ENCODE results near the gene AGBL1. TPM values are rescaled to one million over a fixed set of nuclear protein-coding genes. Genes with fewer than 3 reads are reported as not detected.

Gene AGBL1
- total RNA-seq, 2 donors from 2014 or later: 0.23 to 0.91 TPM

DNA sequence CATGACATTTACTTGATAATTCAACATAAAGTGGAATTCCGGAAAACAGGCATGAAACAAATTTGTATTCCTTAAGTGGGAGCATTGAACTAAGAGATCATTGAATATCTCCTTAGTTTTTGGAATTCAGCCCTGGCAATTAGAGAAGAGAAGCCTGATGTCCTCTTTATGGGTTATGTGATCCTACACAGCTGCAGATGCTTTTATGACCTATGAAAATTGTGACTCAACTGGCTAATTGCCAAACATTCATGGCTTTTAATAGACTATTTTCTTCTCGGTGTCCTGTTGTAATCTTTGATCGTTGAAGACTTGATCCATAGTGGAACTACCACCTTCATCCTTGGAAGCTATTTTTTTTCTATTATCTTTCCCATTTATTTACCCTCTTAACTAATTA lies 46.1 kb downstream of the AGBL1 start:
- no peak overlapping the region for H3K4me3 ChIP-seq
- no peak overlapping the region for H3K27ac ChIP-seq
- H3K9me3 ChIP-seq: no peaks in the 10 kb centered on the region
- WGBS: 33% methylated on average over 3 of the region's 3 CpGs
- no peak for DNase-seq (ENCODE audit: low spot score)
- no peaks in the 10 kb centered on the region for H3K27me3 ChIP-seq (replicated peaks; ENCODE audit: insufficient read depth)
- TF ChIP-seq POLR2A (IDR thresholded peaks at IDR 0.05): no peak
- no peaks in the 10 kb centered on the region for H3K4me1 ChIP-seq (replicated peaks)
- intact Hi-C loops (cut with DNase I): no loop called here
- no peaks in the 10 kb centered on the region for H3K36me3 ChIP-seq

DNA sequence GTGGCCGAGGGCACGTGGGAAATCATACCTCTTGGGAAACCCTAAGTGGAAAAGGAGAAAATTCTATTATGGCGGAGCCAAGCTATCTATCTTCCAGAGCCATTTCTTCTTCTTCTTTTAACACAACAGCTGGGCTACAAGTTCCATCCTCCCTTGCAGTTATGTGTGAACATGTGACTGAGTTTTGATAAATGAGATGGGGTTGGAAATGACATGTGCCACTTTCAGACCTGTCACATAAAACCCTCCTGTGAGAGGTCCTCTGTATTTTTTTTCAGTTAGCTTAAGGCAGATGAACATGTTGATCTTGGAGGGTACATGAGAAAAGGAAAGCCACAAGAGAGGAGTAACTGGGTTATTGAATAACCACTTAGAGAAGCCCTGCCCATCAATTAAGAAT lies 47.9 kb downstream of the AGBL1 start:
- TF ChIP-seq POLR2AphosphoS5 (IDR thresholded peaks at IDR 0.05): no peak
- TF ChIP-seq, protein P1, sequence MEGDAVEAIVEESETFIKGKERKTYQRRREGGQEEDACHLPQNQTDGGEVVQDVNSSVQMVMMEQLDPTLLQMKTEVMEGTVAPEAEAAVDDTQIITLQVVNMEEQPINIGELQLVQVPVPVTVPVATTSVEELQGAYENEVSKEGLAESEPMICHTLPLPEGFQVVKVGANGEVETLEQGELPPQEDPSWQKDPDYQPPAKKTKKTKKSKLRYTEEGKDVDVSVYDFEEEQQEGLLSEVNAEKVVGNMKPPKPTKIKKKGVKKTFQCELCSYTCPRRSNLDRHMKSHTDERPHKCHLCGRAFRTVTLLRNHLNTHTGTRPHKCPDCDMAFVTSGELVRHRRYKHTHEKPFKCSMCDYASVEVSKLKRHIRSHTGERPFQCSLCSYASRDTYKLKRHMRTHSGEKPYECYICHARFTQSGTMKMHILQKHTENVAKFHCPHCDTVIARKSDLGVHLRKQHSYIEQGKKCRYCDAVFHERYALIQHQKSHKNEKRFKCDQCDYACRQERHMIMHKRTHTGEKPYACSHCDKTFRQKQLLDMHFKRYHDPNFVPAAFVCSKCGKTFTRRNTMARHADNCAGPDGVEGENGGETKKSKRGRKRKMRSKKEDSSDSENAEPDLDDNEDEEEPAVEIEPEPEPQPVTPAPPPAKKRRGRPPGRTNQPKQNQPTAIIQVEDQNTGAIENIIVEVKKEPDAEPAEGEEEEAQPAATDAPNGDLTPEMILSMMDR (IDR thresholded peaks at IDR 0.05): no peak
- TF ChIP-seq POLR2A (IDR thresholded peaks at IDR 0.05): no peak
- Histone ChIP-seq H3K4me1 (replicated peaks) (no peaks in the 10 kb centered on the region), H3K27me3 (replicated peaks; ENCODE audit: insufficient read depth) (no peaks in the 10 kb centered on the region), H3K36me3 (no peaks in the 10 kb centered on the region), H3K4me3 (no peak overlapping the region), H3K9me3 (no peaks in the 10 kb centered on the region), H3K27ac (no peak overlapping the region)
- WGBS: 90% methylated on average over 3 of the region's 3 CpGs
- no peak for DNase-seq (ENCODE audit: low spot score)
- intact Hi-C loops (cut with DNase I): no loop called here

DNA sequence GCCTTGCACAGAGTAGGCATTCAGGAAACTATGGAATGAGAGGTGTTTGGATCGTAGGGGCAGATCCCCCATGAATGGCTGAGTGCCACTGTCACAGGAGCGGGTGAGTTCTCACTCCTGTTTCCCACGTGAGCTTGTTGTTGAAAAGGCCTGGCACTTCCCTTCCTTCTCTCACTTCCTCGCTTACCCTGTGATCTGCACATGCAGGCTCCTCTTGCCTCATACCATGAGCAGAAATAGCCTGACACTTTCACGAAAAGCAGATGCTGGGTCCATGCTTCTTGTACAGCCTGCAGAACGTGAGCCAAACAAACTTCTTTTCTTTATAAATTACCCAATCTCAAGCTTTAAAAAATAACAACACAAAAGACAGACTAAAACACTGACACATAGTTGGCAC lies 55.4 kb downstream of the AGBL1 start:
- Histone ChIP-seq H3K27me3 (replicated peaks; ENCODE audit: insufficient read depth) (no peaks in the 10 kb centered on the region), H3K4me3 (no peak overlapping the region), H3K4me1 (replicated peaks) (no peaks in the 10 kb centered on the region), H3K9me3 (no peaks in the 10 kb centered on the region), H3K27ac (no peak overlapping the region), H3K36me3 (no peaks in the 10 kb centered on the region)
- TF ChIP-seq, protein P1 (IDR thresholded peaks at IDR 0.05): no peak
- TF ChIP-seq POLR2A (IDR thresholded peaks at IDR 0.05): no peak
- TF ChIP-seq POLR2AphosphoS5 (IDR thresholded peaks at IDR 0.05): no peak
- DNase-seq (ENCODE audit: low spot score): no peak
- intact Hi-C loops (cut with DNase I): no loop called here
- WGBS: 40% methylated on average over 6 of the region's 6 CpGs

DNA sequence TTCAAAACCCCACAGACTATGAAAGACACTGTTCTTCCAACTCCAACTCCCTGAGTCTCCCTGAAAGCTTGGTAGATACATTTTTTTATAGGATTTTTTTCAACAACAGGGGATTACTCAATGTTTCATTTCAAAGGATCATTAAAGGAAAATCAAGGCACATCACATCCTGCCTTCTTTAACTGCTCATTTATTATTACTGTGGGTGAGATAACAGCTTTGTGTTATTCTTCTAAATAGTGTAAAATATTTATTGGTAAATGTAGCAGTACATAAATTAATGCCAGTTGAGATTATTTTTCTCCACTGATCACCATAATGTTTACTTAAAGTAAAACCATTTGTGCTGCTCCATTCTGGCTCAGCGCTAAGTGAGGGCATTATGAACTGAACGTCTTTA lies 57.2 kb downstream of the AGBL1 start:
- Histone ChIP-seq H3K4me3 (no peak overlapping the region), H3K4me1 (replicated peaks) (no peaks in the 10 kb centered on the region), H3K27me3 (replicated peaks; ENCODE audit: insufficient read depth) (no peaks in the 10 kb centered on the region), H3K36me3 (no peaks in the 10 kb centered on the region), H3K27ac (no peak overlapping the region), H3K9me3 (no peaks in the 10 kb centered on the region)
- TF ChIP-seq, protein P1 (IDR thresholded peaks at IDR 0.05): no peak
- TF ChIP-seq POLR2AphosphoS5 (IDR thresholded peaks at IDR 0.05): no peak
- no peak for TF ChIP-seq POLR2A (IDR thresholded peaks at IDR 0.05)
- intact Hi-C loops (cut with DNase I): no loop called here
- DNase-seq (ENCODE audit: low spot score): no peak
- WGBS: 57% methylated on average over 2 of the region's 2 CpGs

DNA sequence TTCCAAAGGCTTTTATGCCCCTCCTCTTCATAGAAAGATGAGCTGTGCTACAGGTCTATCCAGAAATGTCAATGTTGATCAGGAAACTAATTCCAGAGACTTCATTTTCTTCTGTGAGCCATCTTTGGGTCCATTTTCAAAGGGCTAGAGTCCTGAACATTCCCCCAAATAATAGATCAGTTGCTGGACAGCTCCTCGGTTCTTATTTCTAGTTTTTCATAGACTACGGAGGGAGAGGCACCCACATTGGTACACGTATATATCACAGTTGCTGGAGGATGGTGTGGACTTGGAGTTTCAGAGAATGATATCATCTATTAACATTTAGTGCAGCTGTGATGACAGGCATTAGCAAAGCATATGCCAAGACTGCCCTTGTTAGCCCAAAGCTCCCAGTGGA lies 59.1 kb downstream of the AGBL1 start:
- Histone ChIP-seq H3K27ac (no peak overlapping the region), H3K4me3 (no peak overlapping the region), H3K27me3 (replicated peaks; ENCODE audit: insufficient read depth) (no peaks in the 10 kb centered on the region), H3K9me3 (no peaks in the 10 kb centered on the region), H3K4me1 (replicated peaks) (no peaks in the 10 kb centered on the region), H3K36me3 (no peaks in the 10 kb centered on the region)
- 39% methylated on average over 3 of the region's 3 CpGs for WGBS
- DNase-seq (ENCODE audit: low spot score): no peak
- intact Hi-C loops (cut with DNase I): no loop called here
- TF ChIP-seq POLR2AphosphoS5 (IDR thresholded peaks at IDR 0.05) (no peak), POLR2A (IDR thresholded peaks at IDR 0.05) (no peak)
- TF ChIP-seq, protein P1 (IDR thresholded peaks at IDR 0.05): no peak

All from prostate gland (tissue), 2 donors.